Hematopoietic multipotent progenitor cell (in vitro differentiated cells): ENCODE data around the gene RAD21L1. TPM values are rescaled to one million over a fixed set of nuclear protein-coding genes. Genes with fewer than 3 reads are reported as not detected.

Experiments used
- total RNA-seq: library from RNA; depleted of rRNA; stranded (reverse); fragments of >200 nt; gene quantifications from one replicate; pipeline ENCODE4 v1.2.3, GENCODE V29; 2012

The RAD21L1 gene
- total RNA-seq, 1 donor: not detected

Other genes with a start within 250 kb of the RAD21L1 start
- not detected for gene RSPO4, start 223.7 kb upstream of the RAD21L1 start, total RNA-seq
- 71.9 TPM for gene PSMF1, start 107.4 kb upstream of the RAD21L1 start, total RNA-seq
- 0.27 TPM for gene TMEM74B, start 41.1 kb upstream of the RAD21L1 start, total RNA-seq
- under 0.01 TPM for gene C20orf202, start 22.6 kb upstream of the RAD21L1 start, total RNA-seq
- gene SNPH, start 40.2 kb downstream of the RAD21L1 start, total RNA-seq: 1.3 TPM
- 0.81 TPM for gene SDCBP2, start 103.1 kb downstream of the RAD21L1 start, total RNA-seq
- 107 TPM for gene FKBP1A, start 167.0 kb downstream of the RAD21L1 start, total RNA-seq
- gene NSFL1C, start 240.8 kb downstream of the RAD21L1 start, total RNA-seq: 30.7 TPM